OCI-LY1 (cell line): ENCODE results near the gene BRCA1.
"Not testable (repeated sequence)": the region's sequence is repeated elsewhere in the genome, so short reads cannot be mapped to it uniquely, and the experiment has no call there.

Experiments used
- H2AFZ ChIP-seq: fragments of 200-600 bp; sonication (generic), shearing (Covaris generic); 2 replicates; pipeline ENCODE4 v1.6.0; 2014; ENCODE audit warnings: antibody characterized with exemption, mild to moderate bottlenecking, low read length
- H3F3A ChIP-seq: fragments of 200-600 bp; sonication (generic), shearing (Covaris generic); 2 replicates; pipeline ENCODE4 v1.6.0; 2014; ENCODE audit warnings: mild to moderate bottlenecking, antibody characterized with exemption, low read length, moderate library complexity; ENCODE audit not compliant: insufficient read depth
- H3K27ac ChIP-seq: fragments of 200-600 bp; sonication (generic); 2 replicates; pipeline ENCODE4 v1.5.1; 2014; ENCODE audit warnings: low read length, mixed run types, mild to moderate bottlenecking, low read depth; ENCODE audit not compliant: poor library complexity, severe bottlenecking
- H3K27me3 ChIP-seq: fragments of 200-600 bp; sonication (generic); 2 replicates; pipeline ENCODE4 v1.6.0; 2014; ENCODE audit warnings: antibody characterized with exemption, mild to moderate bottlenecking, low read length, moderate library complexity; ENCODE audit not compliant: insufficient read depth
- H3K36me3 ChIP-seq: fragments of 200-600 bp; sonication (generic); 2 replicates; pipeline ENCODE4 v1.6.1; 2014; ENCODE audit warnings: mild to moderate bottlenecking, antibody characterized with exemption, low read length, moderate library complexity, mixed read lengths; ENCODE audit not compliant: insufficient read depth
- H3K4me1 ChIP-seq: fragments of 200-600 bp; sonication (generic); 2 replicates; pipeline ENCODE4 v1.5.1; 2014; ENCODE audit warnings: mild to moderate bottlenecking, low read length, moderate library complexity; ENCODE audit not compliant: insufficient read depth, severe bottlenecking
- H3K4me2 ChIP-seq: fragments of 200-600 bp; sonication (generic), shearing (Covaris generic); 2 replicates; pipeline ENCODE4 v1.6.1; 2014; ENCODE audit warnings: low read length
- H3K4me3 ChIP-seq: fragments of 200-600 bp; sonication (generic); 2 replicates; pipeline ENCODE4 v1.5.1; 2014; ENCODE audit warnings: low read length, low read depth, mild to moderate bottlenecking, mixed read lengths; ENCODE audit not compliant: poor library complexity, severe bottlenecking
- H3K79me2 ChIP-seq: fragments of 200-600 bp; shearing (Covaris generic); 2 replicates; pipeline ENCODE4 v1.6.1; 2016; ENCODE audit warnings: mixed run types, low read length, mixed read lengths; ENCODE audit not compliant: insufficient read depth
- H3K9ac ChIP-seq: fragments of 200-600 bp; sonication (generic), shearing (Covaris generic); 2 replicates; pipeline ENCODE4 v1.6.1; 2014; ENCODE audit warnings: mild to moderate bottlenecking, low read length, mixed read lengths
- H3K9me2 ChIP-seq: fragments of 200-600 bp; sonication (generic), shearing (Covaris generic); 2 replicates; pipeline ENCODE4 v1.6.1; 2014; ENCODE audit warnings: low read depth, mild to moderate bottlenecking, low read length, mixed read lengths
- H3K9me3 ChIP-seq: fragments of 200-600 bp; shearing (Covaris generic); 2 replicates; pipeline ENCODE4 v1.6.1; 2014; ENCODE audit warnings: low read length, mixed read lengths
- H4K20me1 ChIP-seq: fragments of 200-600 bp; sonication (generic), shearing (Covaris generic); 2 replicates; pipeline ENCODE4 v1.6.0; 2016; ENCODE audit warnings: mild to moderate bottlenecking, low read length; ENCODE audit not compliant: insufficient read depth
- CTCF ChIP-seq: fragments of 200-600 bp; sonication (generic), shearing (Covaris generic); IDR thresholded peaks from 2 replicates; pipeline ENCODE4 v1.5.1; 2017; ENCODE audit warnings: mild to moderate bottlenecking, antibody characterized with exemption, low read length, moderate library complexity, mixed read lengths
- EZH2 ChIP-seq: fragments of 200-600 bp; sonication (generic), shearing (Covaris generic); IDR thresholded peaks from 2 replicates; pipeline ENCODE4 v1.8.0; 2017; ENCODE audit warnings: borderline replicate concordance, mixed run types, mild to moderate bottlenecking, antibody characterized with exemption, low read length, moderate library complexity, mixed read lengths

BRCA1 gene

GRCh38 chr17:43106552-43106951 is 18.6 kb downstream of the BRCA1 start:
- Histone ChIP-seq H3K36me3 (peaks cover 69% of the 10 kb centered on the region), H3K9ac (no peak overlapping the region), H3K27me3 (no peaks in the 10 kb centered on the region), H3K4me1 (no peaks in the 10 kb centered on the region), H3K79me2 (no peaks in the 10 kb centered on the region), H3K9me2 (no peaks in the 10 kb centered on the region), H3F3A (no peaks in the 10 kb centered on the region), H4K20me1 (no peaks in the 10 kb centered on the region), H3K4me3 (no peak overlapping the region), H3K4me2 (no peak overlapping the region), H3K9me3 (no peaks in the 10 kb centered on the region), H3K27ac (no peak overlapping the region), H2AFZ (no peak overlapping the region)
- TF ChIP-seq EZH2: no peak
- TF ChIP-seq CTCF: no peak

- TF ChIP-seq CTCF (no peak), EZH2 (no peak)
- Histone ChIP-seq H3K9me2 (no peaks in the 10 kb centered on the region), H2AFZ (no peak overlapping the region), H3K4me3 (no peak overlapping the region), H4K20me1 (no peaks in the 10 kb centered on the region), H3K4me1 (no peaks in the 10 kb centered on the region), H3F3A (no peaks in the 10 kb centered on the region), H3K9ac (no peak overlapping the region), H3K9me3 (no peaks in the 10 kb centered on the region), H3K36me3 (peaks cover 74% of the 10 kb centered on the region), H3K4me2 (no peak overlapping the region), H3K27ac (no peak overlapping the region), H3K27me3 (no peaks in the 10 kb centered on the region), H3K79me2 (no peaks in the 10 kb centered on the region)
Measured at GRCh38 chr17:43105146-43105545, 20.0 kb downstream of the BRCA1 start.

- no peaks in the 10 kb centered on the region for H3K27me3 ChIP-seq
- H3K9ac ChIP-seq: no peak overlapping the region
- H3K9me3 ChIP-seq: no peaks in the 10 kb centered on the region
- no peak overlapping the region for H2AFZ ChIP-seq
- H3K4me1 ChIP-seq: no peaks in the 10 kb centered on the region
- no peaks in the 10 kb centered on the region for H4K20me1 ChIP-seq
- peaks cover 75% of the 10 kb centered on the region for H3K36me3 ChIP-seq
- no peaks in the 10 kb centered on the region for H3K9me2 ChIP-seq
- TF ChIP-seq CTCF (no peak), EZH2 (no peak)
- no peaks in the 10 kb centered on the region for H3K79me2 ChIP-seq
- no peak overlapping the region for H3K4me2 ChIP-seq
- no peak overlapping the region for H3K27ac ChIP-seq
- no peak overlapping the region for H3K4me3 ChIP-seq
- H3F3A ChIP-seq: no peaks in the 10 kb centered on the region
Measured at GRCh38 chr17:43104665-43105064, 20.5 kb downstream of the BRCA1 start.

GRCh38 chr17:43095364-43095763 is 29.8 kb downstream of the BRCA1 start:
- not testable (repeated sequence) for H3K27ac ChIP-seq, H3K27me3 ChIP-seq, H2AFZ ChIP-seq, H3K9me3 ChIP-seq, H3K79me2 ChIP-seq, H4K20me1 ChIP-seq, H3K4me1 ChIP-seq, H3K9me2 ChIP-seq, H3K4me2 ChIP-seq, H3F3A ChIP-seq, H3K4me3 ChIP-seq, H3K9ac ChIP-seq
- H3K36me3 ChIP-seq: peaks cover 87% of the 10 kb centered on the region
